ENCODE data around the gene NRN1.

DNA sequence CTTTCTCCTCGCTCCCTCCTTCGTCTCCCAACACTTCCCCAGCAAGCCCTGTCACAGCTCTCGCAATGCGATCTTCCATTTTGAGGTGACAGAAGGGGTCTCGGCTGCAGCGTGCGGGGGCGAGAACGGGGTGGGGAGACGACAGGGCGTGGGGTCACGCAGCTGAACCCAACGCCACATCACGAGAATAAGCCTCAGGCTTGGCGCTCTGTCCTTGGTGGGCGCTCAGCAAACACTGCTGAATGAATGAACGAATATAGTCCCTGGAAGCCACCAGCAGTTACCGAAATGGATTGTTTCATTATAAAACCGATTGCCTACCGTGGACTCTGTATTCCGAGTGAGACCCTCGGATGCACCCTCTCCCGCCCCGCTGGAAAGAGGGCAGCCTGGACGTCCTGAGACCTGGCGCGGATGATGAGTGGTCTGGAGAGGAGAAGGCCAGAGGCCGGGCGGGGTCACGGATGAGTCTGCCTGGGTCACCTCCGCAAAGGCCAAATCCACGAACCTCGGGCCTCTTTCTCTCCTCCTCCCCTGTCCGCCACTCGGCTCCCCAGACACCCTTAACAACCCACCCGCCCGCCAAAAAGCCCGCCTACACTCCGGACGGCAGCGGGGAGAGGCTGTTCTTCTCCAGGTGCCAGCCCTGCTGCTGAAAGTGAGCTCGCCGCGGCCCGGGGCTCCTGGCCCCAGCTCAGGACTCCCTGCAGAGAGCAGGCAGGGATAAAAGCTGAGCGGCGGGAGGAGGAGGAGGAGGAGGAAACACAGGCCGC lies 3.7 kb downstream of the NRN1 start:
- no peak for TF ChIP-seq CTCF (IDR thresholded peaks at IDR 0.05; ENCODE audit: insufficient read depth, low read depth, low read length)
- peak; percentile 11 for TF ChIP-seq EZH2 (IDR thresholded peaks at IDR 0.05; ENCODE audit: insufficient read depth, low read length)
